Right ventricle myocardium inferior (tissue), 1 donor: Measurements from ENCODE around the gene DENND4B. TPM values are rescaled to one million over a fixed set of nuclear protein-coding genes. Genes with fewer than 3 reads are reported as not detected.
A peak's percentile ranks its signal among the peaks of the same experiment; 100 is the strongest.
"Not testable (repeated sequence)": the region's sequence is repeated elsewhere in the genome, so short reads cannot be mapped to it uniquely, and the experiment has no call there.

Experiments used
- ATAC-seq: fragments of 200-7000 bp; cut with Tn5 transposase; one replicate; pipeline ENCODE4 v1.9.1; 2020; ENCODE audit warnings: mild to moderate bottlenecking, moderate library complexity
- DNase-seq: peaks from one replicate; pipeline ENCODE4 v3.0.0; 2021; ENCODE audit errors: missing footprints
- intact Hi-C: fragments of 100-400 bp; cut with DNase I; formaldehyde crosslinking; loops from one replicate; pipeline ENCODE4 v1.11.0; 2022
- long read RNA-seq: library from polyadenylated mRNA; unstranded; transcript quantifications from one replicate; pipeline ENCODE4 v2.0.0, GENCODE V29; 2021
- total RNA-seq: library from RNA; stranded (reverse); fragmentation: NEBNext Ultra II Directional; extraction: Animal tissue kit (Norgen Biotek cat#: 25700); gene quantifications from one replicate; pipeline ENCODE4 v1.2.1, GENCODE V29; 2021
- donor health status: DM: no; HTN: yes; CAD: no; lungs with severe emphysema.

DENND4B gene
- 51.6 TPM for total RNA-seq
- long read RNA-seq, partial matches to known transcripts, result 24 of 29 reads
- long read RNA-seq, other reads (novel, unspliced or antisense), result 5 of 29 reads

- ATAC-seq (peak; percentile 76), DNase-seq (peak; percentile 93)
- intact Hi-C loops, result loop anchor here (1.0 kb wide), 2 partner anchors 23 to 40 kb away; partner anchors contain the start of gene RAB13
These were observed at the start of gene DENND4B for GRCh38 chr1:153946622-153947241. Gene DENND4B, minus strand, starts transcription at chr1:153946718. Its CDS starts 2,344 bp downstream, at chr1:153944374.

GRCh38 chr1:153995640-153996039, 49.1 kb upstream of the DENND4B start:
- ATAC-seq (no peak), DNase-seq (no peak)
- intact Hi-C loops, result no loop called here

DNA sequence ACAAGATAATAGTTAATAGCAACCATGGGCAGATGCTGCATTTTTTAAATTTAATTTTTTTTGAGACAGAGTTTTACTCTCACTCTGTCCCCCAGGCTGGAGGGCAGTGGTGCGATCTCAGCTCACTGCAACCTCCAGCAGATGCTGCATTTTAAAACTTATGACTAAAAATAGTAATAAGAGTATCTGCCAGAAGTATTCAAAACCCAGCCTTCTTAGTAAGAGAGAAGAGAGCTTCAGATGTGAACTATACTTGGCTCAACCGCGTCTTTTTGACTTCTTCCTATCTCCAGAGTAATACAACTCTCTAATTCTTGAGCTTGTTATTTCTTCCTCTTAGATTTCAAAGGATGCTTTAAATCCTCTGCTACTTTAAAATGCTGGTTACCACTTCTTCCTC, 48.7 kb upstream of the DENND4B start:
- DNase-seq (no peak), ATAC-seq (no peak)
- intact Hi-C loops, result no loop called here

DNA sequence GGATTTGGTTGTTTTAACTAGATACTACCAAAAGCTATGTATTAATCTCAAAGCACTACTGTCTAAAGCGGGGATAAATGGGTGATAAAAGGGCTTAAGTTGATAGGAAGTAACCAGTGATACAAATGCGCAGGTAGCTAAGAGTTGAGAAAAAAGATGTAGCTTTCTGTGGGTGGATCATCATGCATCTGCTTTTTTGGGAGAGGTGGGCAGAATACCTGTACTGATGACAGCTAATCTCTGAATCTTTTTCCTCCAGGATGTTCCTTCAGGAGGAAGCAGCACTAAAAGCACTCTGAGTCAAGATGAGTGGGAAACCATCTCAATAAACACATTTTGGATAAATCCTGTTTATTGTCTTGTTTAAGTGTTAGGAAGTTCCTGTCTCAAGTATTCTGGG, 45.3 kb upstream of the DENND4B start:
- DNase-seq (no peak), ATAC-seq (no peak)
- intact Hi-C loops, result no loop called here

- intact Hi-C loops, result no loop called here
- DNase-seq, result no peak
These were observed 44.7 kb upstream of the DENND4B start for GRCh38 chr1:153991151-153991630.

DNA sequence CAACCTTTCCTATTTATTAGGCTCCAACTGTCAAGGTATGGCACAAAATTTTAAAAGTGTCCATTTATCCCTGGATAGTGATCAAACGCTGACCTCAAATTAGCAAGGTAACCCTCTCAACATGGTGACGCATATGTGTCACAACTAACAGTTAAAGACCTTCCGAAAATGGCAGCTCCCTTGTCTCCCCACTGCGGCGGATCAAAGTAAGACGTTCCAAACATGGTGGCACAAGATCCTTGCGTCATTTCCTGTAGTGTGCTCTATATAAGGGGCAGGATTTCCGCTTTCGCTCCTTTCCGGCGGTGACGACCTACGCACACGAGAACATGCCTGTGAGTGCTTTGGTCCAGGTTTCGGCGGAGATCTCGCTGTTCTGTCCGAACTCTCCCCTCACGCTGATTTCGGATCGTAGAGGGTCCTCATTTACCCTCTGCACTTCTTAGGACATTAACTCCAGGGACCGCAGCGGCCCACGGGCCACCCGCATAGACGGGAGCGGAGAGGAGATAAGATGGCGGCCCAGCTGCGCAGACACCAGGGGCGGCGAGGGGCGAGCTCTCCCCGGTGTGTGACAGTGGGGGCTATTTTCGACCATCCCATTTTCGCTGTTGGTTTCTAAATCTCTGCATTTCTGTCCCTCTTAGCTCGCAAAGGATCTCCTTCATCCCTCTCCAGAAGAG, 44.1 kb upstream of the DENND4B start, which contains the start of gene RPS27:
RPS27 (plus strand) TSS at position 295 of the 683 bp plus-strand sequence; CDS start at position 330, 35 bp downstream.
- ATAC-seq (peak; percentile 82), DNase-seq (peak; percentile 89)
- intact Hi-C loops, result no loop called here

More at GRCh38 chr1:153991151-153991630, 44.7 kb upstream of the DENND4B start:
- ATAC-seq, result no peak

DNA sequence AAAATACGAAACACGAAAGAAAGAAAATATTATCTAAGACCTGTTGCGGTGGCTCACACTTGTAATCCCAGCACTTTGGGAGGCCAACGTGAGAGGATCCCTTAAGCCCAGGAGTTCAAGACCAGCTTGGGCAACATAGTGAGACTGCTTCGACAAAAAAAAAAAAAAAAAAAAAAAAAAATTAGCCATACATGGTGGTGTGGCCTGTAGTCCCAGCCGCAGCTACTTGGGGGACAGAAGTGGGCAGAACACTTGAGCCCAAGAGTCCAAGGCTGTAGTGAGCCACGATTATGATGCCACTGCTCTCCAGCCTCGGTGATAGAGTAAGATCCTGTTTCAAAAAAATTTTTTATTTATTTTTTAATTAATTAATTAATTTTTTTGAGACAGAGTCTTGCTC, 41.1 kb upstream of the DENND4B start:
- ATAC-seq (no peak), DNase-seq (no peak)
- intact Hi-C loops, result loop anchor here (2.0 to 10.0 kb wide), 2 partner anchors 311 to 473 kb away; no protein-coding TSS in a partner anchor

GRCh38 chr1:153985941-153986761, 39.6 kb upstream of the DENND4B start, which contains the start of gene RAB13:
Gene RAB13, minus strand, starts transcription at chr1:153986339. Its CDS starts 103 bp downstream, at chr1:153986236.
- ATAC-seq (peak; percentile 87), DNase-seq (peak; percentile 88)
- intact Hi-C loops, result loop anchor here (1.0 to 10.0 kb wide), 4 partner anchors 40 to 471 kb away; partner anchors contain the start of gene DENND4B

- DNase-seq, result no peak
- intact Hi-C loops, result loop anchor here (10.0 kb wide), 1 partner anchor 471 kb away; no protein-coding TSS in a partner anchor
- ATAC-seq, result peak; percentile 36
These were observed 38.9 kb upstream of the DENND4B start for GRCh38 chr1:153985341-153985912.

DNA sequence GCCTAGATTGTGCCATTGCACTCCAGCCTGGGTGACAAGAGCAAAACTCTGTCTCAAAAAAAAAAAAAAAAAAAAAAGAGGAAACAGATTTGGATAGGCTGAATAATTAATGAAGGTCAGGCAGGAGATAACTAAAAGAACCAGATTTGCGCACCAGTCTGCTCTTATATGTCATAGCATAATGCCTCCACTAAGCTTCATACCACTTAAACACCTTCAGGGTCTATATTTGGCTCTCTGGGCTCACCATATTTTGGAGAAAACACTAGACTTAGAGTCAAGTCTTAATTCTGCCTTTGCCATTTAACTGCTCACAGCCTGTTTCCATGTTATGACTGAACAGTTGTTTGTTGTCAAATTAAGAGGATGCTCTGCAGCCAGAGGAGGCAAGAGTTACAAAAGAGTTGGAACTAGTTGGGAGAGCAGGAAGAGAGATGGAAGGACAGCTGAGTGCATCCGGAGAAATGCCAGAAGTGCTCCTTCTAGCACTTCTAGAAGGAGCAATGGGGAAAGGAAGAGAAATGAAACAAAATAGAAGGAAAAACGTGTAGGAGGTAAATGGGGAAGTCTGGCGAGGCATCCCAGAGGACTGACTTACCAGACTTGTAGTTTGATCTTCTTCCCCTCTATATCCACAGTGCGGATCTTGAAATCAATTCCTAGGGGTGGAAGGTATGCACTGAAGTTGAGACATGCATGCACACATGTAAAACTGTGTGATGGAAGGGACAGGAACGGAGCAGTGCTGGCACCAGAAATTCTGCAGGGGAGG, 37.8 kb upstream of the DENND4B start:
- DNase-seq (no peak), ATAC-seq (no peak)
- intact Hi-C loops, result loop anchor here (10.0 kb wide), 1 partner anchor 470 kb away; no protein-coding TSS in a partner anchor

GRCh38 chr1:153981735-153982134, 35.2 kb upstream of the DENND4B start:
- ATAC-seq, DNase-seq: not testable (repeated sequence)
- intact Hi-C loops, result loop anchor here (10.0 kb wide), 1 partner anchor 467 kb away; no protein-coding TSS in a partner anchor

GRCh38 chr1:153979091-153979490, 32.6 kb upstream of the DENND4B start:
- intact Hi-C loops, DNase-seq, ATAC-seq: not testable (repeated sequence)

- no peak for DNase-seq
- intact Hi-C loops, result no loop called here
- no peak for ATAC-seq
These were observed 31.9 kb upstream of the DENND4B start for GRCh38 chr1:153978274-153978909.

DNA sequence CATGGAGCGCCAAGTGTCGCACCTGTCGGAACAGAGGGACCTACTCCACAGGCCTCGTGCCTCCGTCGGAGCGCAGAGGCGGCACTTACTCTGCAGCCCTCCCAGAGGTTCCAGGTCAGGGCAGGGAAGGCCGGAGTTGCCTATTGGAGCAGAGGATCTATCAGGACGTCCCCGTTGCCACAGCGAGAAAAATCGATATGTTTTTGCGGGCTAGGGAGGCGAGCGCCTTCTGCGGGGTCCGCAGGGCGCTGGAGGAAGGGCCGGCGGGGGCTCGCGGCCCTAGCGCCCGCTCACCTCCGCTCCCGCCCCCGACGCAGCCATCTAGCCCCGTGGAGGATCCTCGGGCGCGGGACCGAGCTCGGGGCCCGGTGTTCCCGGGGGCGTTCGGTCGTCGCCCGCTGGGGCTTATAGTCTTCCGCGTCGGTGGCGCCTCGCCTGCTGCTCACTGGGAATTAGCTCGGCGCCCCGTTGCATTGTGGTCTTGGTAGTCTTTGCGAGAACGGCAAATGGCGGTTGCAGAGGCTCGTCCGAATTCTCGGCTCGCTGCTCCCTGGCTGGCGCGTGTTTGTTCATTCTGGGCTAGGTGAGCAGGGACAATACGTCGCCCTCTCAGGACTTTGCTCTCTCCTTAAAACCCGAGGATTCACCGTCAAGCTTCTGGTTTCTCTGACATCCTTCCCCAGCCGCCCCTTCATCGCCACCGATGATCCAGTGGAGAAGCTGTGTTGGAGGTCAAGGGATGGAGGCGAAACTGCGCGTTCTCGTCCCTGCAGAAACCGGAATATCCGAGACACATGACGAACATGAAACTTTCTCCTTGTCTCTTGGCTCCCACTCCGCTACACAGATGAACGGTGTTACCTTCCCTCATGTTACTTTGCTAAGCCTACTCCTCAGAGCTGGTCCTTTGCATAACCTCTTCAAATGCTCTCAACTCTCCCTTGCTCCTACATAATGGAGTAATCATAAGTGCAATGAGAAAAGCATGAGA, 31.0 kb upstream of the DENND4B start, which contains the start of gene JTB:
JTB (minus strand) TSS at position 425 of the 991 bp plus-strand sequence; CDS start at position 3, 422 bp downstream.
- intact Hi-C loops, result no loop called here
- DNase-seq (peak; percentile 97), ATAC-seq (peak; percentile 96)

DNA sequence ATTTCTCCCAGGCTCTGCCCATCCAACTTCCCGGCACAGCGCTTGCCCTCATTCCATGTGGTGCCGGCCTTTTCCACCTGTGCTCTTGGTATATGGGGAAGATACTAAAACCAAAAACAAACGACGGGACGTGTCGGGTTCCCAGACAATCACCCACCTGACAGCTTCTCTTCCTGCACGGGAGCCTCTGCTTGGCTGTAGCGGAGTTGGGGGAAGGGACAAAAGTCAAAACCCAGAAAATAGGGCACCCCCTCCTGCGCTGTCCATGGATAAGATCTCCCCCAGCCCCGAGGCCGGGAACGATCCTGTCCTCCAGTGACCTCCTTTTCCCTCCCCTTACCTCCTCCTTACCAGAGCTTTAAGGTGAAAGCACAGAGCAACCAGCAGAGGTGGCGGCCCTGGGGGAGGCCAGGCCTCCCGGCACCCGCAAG, 30.3 kb upstream of the DENND4B start:
- DNase-seq (no peak), ATAC-seq (peak; percentile 27)
- intact Hi-C loops, result no loop called here

- ATAC-seq, result no peak
- no peak for DNase-seq
- intact Hi-C loops, result no loop called here
These were observed 27.0 kb upstream of the DENND4B start for GRCh38 chr1:153973525-153973924.
